HEK293 (cell line): ENCODE results near the gene ANKRD33B.

Experiments used
- CTCF ChIA-PET: fragments of 350-600 bp; formaldehyde crosslinking; extraction: SDS; loops from one replicate; lab custom pipeline; 2021; ENCODE audit warnings: antibody characterized with exemption; lab: Yijun Ruan, JAX
- POLR2A ChIA-PET: fragments of 300-600 bp; formaldehyde crosslinking; extraction: SDS; loops from one replicate; lab custom pipeline; 2020; ENCODE audit warnings: antibody characterized with exemption, inconsistent platforms; lab: Yijun Ruan, JAX
- H3K27ac ChIP-seq: fragments of 200-500 bp; sonication (Bioruptor generic); 2 replicates; pipeline ENCODE4 v1.5.1; 2014; ENCODE audit warnings: low read depth, low read length, control low read depth, inconsistent platforms; ENCODE audit errors: extremely low read depth
- H3K36me3 ChIP-seq, 2 experiments: fragments of 200-500 bp in 1 of 2; sonication (Bioruptor generic) in 1 of 2; 1 replicate in 1 of 2; 2 replicates in 1 of 2; pipeline ENCODE4 v1.5.1; 2014 to 2017; ENCODE audit warnings: inconsistent platforms in 2 of 2, low read length in 2 of 2; ENCODE audit not compliant: control insufficient read depth in 2 of 2, insufficient read depth in 1 of 2
- H3K4me1 ChIP-seq: fragments of 200-500 bp; sonication (Bioruptor generic); 2 replicates; pipeline ENCODE4 v1.5.1; 2014; ENCODE audit warnings: mild to moderate bottlenecking, low read length, inconsistent platforms; ENCODE audit not compliant: control insufficient read depth, insufficient read depth
- H3K4me3 ChIP-seq: 2 replicates; pipeline ENCODE4 v1.5.1; 2011; ENCODE audit warnings: low read depth, mild to moderate bottlenecking, control low read depth, low read length, moderate library complexity
- H3K9me3 ChIP-seq: fragments of 200-500 bp; sonication (Bioruptor generic); 2 replicates; pipeline ENCODE4 v1.5.1; 2014; ENCODE audit warnings: low read depth, low read length, inconsistent platforms; ENCODE audit not compliant: control insufficient read depth, insufficient read depth
- BCL11A ChIP-seq: fragments of 450-650 bp; formaldehyde crosslinking; IDR thresholded peaks from 2 replicates; pipeline ENCODE4 v1.5.1; 2016; ENCODE audit warnings: low read depth, missing biosample characterization, missing genetic modification characterization
- BCL11B ChIP-seq: fragments of 450-650 bp; formaldehyde crosslinking; IDR thresholded peaks from 2 replicates; pipeline ENCODE4 v1.5.1; 2016; ENCODE audit warnings: low read depth, missing biosample characterization, missing genetic modification characterization
- GLI2 ChIP-seq: fragments of 450-650 bp; formaldehyde crosslinking; IDR thresholded peaks from 2 replicates; pipeline ENCODE4; 2017; ENCODE audit warnings: missing biosample characterization, missing genetic modification characterization, low read depth, borderline replicate concordance
- GLI4 ChIP-seq: fragments of 450-650 bp; formaldehyde crosslinking; IDR thresholded peaks from 2 replicates; pipeline ENCODE4 v1.5.1; 2016; ENCODE audit warnings: missing biosample characterization, missing genetic modification characterization
- HIC1 ChIP-seq: fragments of 450-650 bp; formaldehyde crosslinking; IDR thresholded peaks from 2 replicates; pipeline ENCODE4 v1.5.1; 2016; ENCODE audit warnings: missing biosample characterization, missing genetic modification characterization
- PRDM4 ChIP-seq: fragments of 450-650 bp; formaldehyde crosslinking; IDR thresholded peaks from 2 replicates; pipeline ENCODE4 v1.5.1; 2017; ENCODE audit warnings: missing biosample characterization, missing genetic modification characterization
- REPIN1 ChIP-seq: fragments of 450-650 bp; formaldehyde crosslinking; IDR thresholded peaks from 2 replicates; pipeline ENCODE4 v1.5.1; 2017; ENCODE audit warnings: missing biosample characterization, missing genetic modification characterization, low read depth
- TCF7L2 ChIP-seq: IDR thresholded peaks from 2 replicates; pipeline ENCODE4 v1.6.1; 2011; ENCODE audit warnings: low read depth, mild to moderate bottlenecking, inconsistent platforms, low read length, moderate library complexity, borderline replicate concordance
- ZBTB1 ChIP-seq: fragments of 450-650 bp; formaldehyde crosslinking; IDR thresholded peaks from 2 replicates; pipeline ENCODE4 v1.5.1; 2016; ENCODE audit warnings: missing biosample characterization, missing genetic modification characterization
- ZBTB26 ChIP-seq: fragments of 450-650 bp; formaldehyde crosslinking; optimal IDR thresholded peaks from 2 replicates; pipeline ENCODE3; 2016; ENCODE audit warnings: missing biosample characterization, mild to moderate bottlenecking, missing genetic modification characterization
- ZFP41 ChIP-seq: fragments of 450-650 bp; formaldehyde crosslinking; IDR thresholded peaks from 2 replicates; pipeline ENCODE4 v1.5.1; 2016; ENCODE audit warnings: missing biosample characterization, missing genetic modification characterization, borderline replicate concordance
- ZNF184 ChIP-seq: fragments of 450-650 bp; IDR thresholded peaks from 2 replicates; pipeline ENCODE4 v1.5.1; 2018; ENCODE audit warnings: missing biosample characterization, mild to moderate bottlenecking, missing genetic modification characterization
- ZNF202 ChIP-seq: fragments of 450-650 bp; formaldehyde crosslinking; IDR thresholded peaks from 2 replicates; pipeline ENCODE4 v1.5.1; 2016; ENCODE audit warnings: missing biosample characterization, missing genetic modification characterization, borderline replicate concordance
- ZNF223 ChIP-seq: fragments of 450-650 bp; formaldehyde crosslinking; IDR thresholded peaks from 2 replicates; pipeline ENCODE4 v1.5.1; 2016; ENCODE audit warnings: missing biosample characterization, missing genetic modification characterization
- ZNF311 ChIP-seq: fragments of 450-650 bp; formaldehyde crosslinking; IDR thresholded peaks from 2 replicates; pipeline ENCODE4 v1.5.1; 2017; ENCODE audit warnings: missing biosample characterization, missing genetic modification characterization, borderline replicate concordance
- ZNF350 ChIP-seq: fragments of 450-650 bp; formaldehyde crosslinking; IDR thresholded peaks from 2 replicates; pipeline ENCODE4 v1.5.0; 2017; ENCODE audit warnings: missing biosample characterization, mild to moderate bottlenecking, missing genetic modification characterization
- ZNF37A ChIP-seq: fragments of 450-650 bp; IDR thresholded peaks from 2 replicates; pipeline ENCODE4 v1.5.1; 2018; ENCODE audit warnings: missing biosample characterization, missing genetic modification characterization
- ZNF501 ChIP-seq: fragments of 450-650 bp; formaldehyde crosslinking; IDR thresholded peaks from 2 replicates; pipeline ENCODE4 v1.5.1; 2016; ENCODE audit warnings: missing biosample characterization, missing genetic modification characterization
- ZNF510 ChIP-seq: fragments of 450-650 bp; formaldehyde crosslinking; IDR thresholded peaks from 2 replicates; pipeline ENCODE4 v1.5.1; 2018; ENCODE audit warnings: mild to moderate bottlenecking, missing genetic modification characterization, missing biosample characterization; ENCODE audit not compliant: insufficient replicate concordance
- ZNF626 ChIP-seq: fragments of 450-650 bp; sonication (Bioruptor Pico); formaldehyde crosslinking; IDR thresholded peaks from 2 replicates; pipeline ENCODE4 v1.5.1; 2018; ENCODE audit warnings: missing biosample characterization, missing genetic modification characterization, inconsistent platforms
- ZNF629 ChIP-seq: fragments of 450-650 bp; formaldehyde crosslinking; IDR thresholded peaks from 2 replicates; pipeline ENCODE4 v1.5.1; 2017; ENCODE audit warnings: missing biosample characterization, missing genetic modification characterization
- ZNF776 ChIP-seq: fragments of 450-650 bp; formaldehyde crosslinking; IDR thresholded peaks from 2 replicates; pipeline ENCODE4 v1.5.0; 2017; ENCODE audit warnings: missing biosample characterization, missing genetic modification characterization, borderline replicate concordance

The ANKRD33B gene

GRCh38 chr5:10559871-10560270 lies 4.0 kb upstream of the ANKRD33B start:
- H3K9me3 ChIP-seq = no peaks in the 10 kb centered on the region
- CTCF ChIA-PET = interaction anchor here (0.9 to 4.1 kb wide), 5 partner anchors 8 to 106 kb away, joined by 3 to 30 read pairs (median 6); no protein-coding TSS in a partner anchor
- no peaks in the 10 kb centered on the region for H3K36me3 ChIP-seq
- no peak for TF ChIP-seq TCF7L2
- no peak for TF ChIP-seq BCL11A (tag by site-specific recombination)
- no peak overlapping the region for H3K4me3 ChIP-seq
- H3K4me1 ChIP-seq = peaks cover 19% of the 10 kb centered on the region
- POLR2A ChIA-PET = interaction anchor here (0.7 to 3.6 kb wide), 4 partner anchors 8 to 68 kb away, joined by 3 to 20 read pairs (median 5); no protein-coding TSS in a partner anchor
- no peak overlapping the region for H3K27ac ChIP-seq

- no peak overlapping the region for H3K4me3 ChIP-seq
- H3K36me3 ChIP-seq = no peaks in the 10 kb centered on the region
- TF ChIP-seq ZNF202 (tag by site-specific recombination) (0 out of 2 replicates have a peak, but pooled peaks have one; percentile 49), ZNF311 (no peak), HIC1 (tag by site-specific recombination) (no peak)
- H3K9me3 ChIP-seq = no peaks in the 10 kb centered on the region
- H3K27ac ChIP-seq = no peak overlapping the region; the same call in 1 of the 2 replicates
- ChIA-PET POLR2A (interaction anchor here (3.6 kb wide), 1 partner anchor 11 kb away, joined by 20 read pairs; no protein-coding TSS in a partner anchor), CTCF (interaction anchor here (1.3 to 4.1 kb wide), 2 partner anchors 11 to 109 kb away, joined by 5 to 30 read pairs; no protein-coding TSS in a partner anchor)
- H3K4me1 ChIP-seq = peaks cover 14% of the 10 kb centered on the region
Measured at GRCh38 chr5:10562201-10563109, 1.4 kb upstream of the ANKRD33B start.

- CTCF ChIA-PET = no interaction called here
- POLR2A ChIA-PET = interaction anchor here (0.7 to 1.6 kb wide), 10 partner anchors 10 to 64 kb away, joined by 3 to 10 read pairs (median 4); no protein-coding TSS in a partner anchor
- no peaks in the 10 kb centered on the region for H3K9me3 ChIP-seq
- H3K36me3 ChIP-seq = no peaks in the 10 kb centered on the region
- peak overlapping the region; percentile 71 for H3K4me3 ChIP-seq
- H3K27ac ChIP-seq = peak overlapping the region; percentile 86
- peaks cover 16% of the 10 kb centered on the region for H3K4me1 ChIP-seq
- TF ChIP-seq GLI2 = no peak
- no peak for TF ChIP-seq BCL11B
- no peak for TF ChIP-seq ZNF501 (tag by site-specific recombination)
- no peak for TF ChIP-seq ZNF510 (tag by site-specific recombination)
- no peak for TF ChIP-seq PRDM4 (tag by site-specific recombination)
- no peak for TF ChIP-seq ZNF629 (tag by site-specific recombination)
- TF ChIP-seq ZNF350 = no peak
- TF ChIP-seq ZFP41 (tag by site-specific recombination) = no peak
- no peak for TF ChIP-seq GLI4 (tag by site-specific recombination)
- TF ChIP-seq ZNF223 = no peak
- no peak for TF ChIP-seq ZNF37A
- no peak for TF ChIP-seq ZNF776 (tag by site-specific recombination)
- no peak for TF ChIP-seq REPIN1
- TF ChIP-seq ZNF626 = no peak
- TF ChIP-seq ZBTB26 (tag by site-specific recombination) = peak; percentile 45
- no peak for TF ChIP-seq ZNF184 (tag by site-specific recombination)
- TF ChIP-seq ZBTB1 = no peak
Measured at GRCh38 chr5:10563110-10563944, 543 bp upstream of the ANKRD33B start.
